ENCODE results near the gene TRIP4.
"Not testable (repeated sequence)": the region's sequence is repeated elsewhere in the genome, so short reads cannot be mapped to it uniquely, and the experiment has no call there.

The TRIP4 gene

DNA sequence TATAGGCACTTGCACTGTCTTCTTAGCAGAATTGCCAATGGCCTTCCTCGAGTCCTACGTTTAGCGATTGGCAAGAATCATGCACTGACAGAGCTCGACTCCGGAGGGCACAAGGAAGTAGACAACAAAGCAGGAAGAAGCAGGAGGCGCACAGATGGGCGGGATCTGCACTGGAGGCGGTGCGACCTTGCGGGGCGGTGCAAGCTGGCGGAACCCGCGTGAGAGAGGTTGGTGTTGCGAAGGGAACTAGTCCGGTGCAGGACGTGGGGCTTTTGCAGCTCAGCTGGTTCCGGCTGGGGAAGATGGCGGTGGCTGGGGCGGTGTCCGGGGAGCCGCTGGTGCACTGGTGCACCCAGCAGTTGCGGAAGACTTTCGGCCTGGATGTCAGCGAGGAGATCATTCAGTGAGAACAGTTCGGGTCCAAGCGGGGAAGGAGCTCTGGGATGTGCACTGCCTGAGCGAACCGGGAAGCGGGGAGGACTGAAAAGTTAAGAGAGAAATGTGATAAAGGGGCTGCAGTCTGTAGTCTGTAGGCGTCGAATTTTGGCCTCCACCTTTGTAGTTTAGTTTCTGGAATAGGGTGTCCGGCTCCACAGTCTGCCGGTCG, at the start of gene TRIP4:
TRIP4 (plus strand) TSS at position 275 of the 607 bp plus-strand sequence; CDS start at position 303, 28 bp downstream.
- H3K36me3 ChIP-seq (replicated peaks) = no peaks in the 10 kb centered on the region; the same call in 1 of the 2 replicates
- no peaks in the 10 kb centered on the region for H3K9me3 ChIP-seq
- H3K4me1 ChIP-seq = peaks cover 12% of the 10 kb centered on the region
- in situ Hi-C loops (cut with MboI; ENCODE audit: low sequenced_read_pairs) = no loop called here
- DNase-seq (ENCODE audit: low spot score in 2 of 2) = peak; percentile 100
- H3K27me3 ChIP-seq (ENCODE audit: low read depth) = no peaks in the 10 kb centered on the region
- H3K4me3 ChIP-seq = peak within 1 kb of the TSS; percentile 68

- no peak for DNase-seq (ENCODE audit: low spot score in 2 of 2)
- Histone ChIP-seq H3K27me3 (ENCODE audit: low read depth) (no peaks in the 10 kb centered on the region), H3K4me1 (no peaks in the 10 kb centered on the region; the same call in 1 of the 2 replicates), H3K36me3 (replicated peaks) (peaks cover 8% of the 10 kb centered on the region), H3K4me3 (no peak overlapping the region), H3K9me3 (no peaks in the 10 kb centered on the region)
- in situ Hi-C loops (cut with MboI; ENCODE audit: low sequenced_read_pairs) = no loop called here
These were observed 47.3 kb upstream of the TRIP4 start for GRCh38 chr15:64340355-64340754.

DNA sequence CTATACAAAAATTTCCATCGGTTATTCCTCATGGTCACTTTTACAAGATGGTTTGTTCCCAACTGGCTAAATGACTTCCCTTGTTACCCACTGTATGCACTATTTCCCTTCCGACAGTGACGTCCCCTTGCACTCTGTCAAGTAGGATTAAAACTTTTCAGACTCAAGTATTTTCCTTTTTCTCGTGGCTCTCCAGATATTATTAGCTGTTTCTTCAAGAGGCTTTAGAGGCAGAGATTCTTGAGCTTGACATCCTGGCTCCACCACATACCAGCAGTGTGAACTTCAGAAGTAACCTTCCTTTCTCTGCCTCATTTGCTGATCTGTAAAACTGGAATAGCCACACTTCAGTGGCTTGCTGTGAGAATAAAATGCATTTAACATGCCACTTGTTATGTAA, 45.7 kb upstream of the TRIP4 start:
- in situ Hi-C loops (cut with MboI; ENCODE audit: low sequenced_read_pairs) = no loop called here
- no peak for DNase-seq (ENCODE audit: low spot score in 2 of 2)
- Histone ChIP-seq H3K9me3 (no peaks in the 10 kb centered on the region), H3K27me3 (ENCODE audit: low read depth) (no peaks in the 10 kb centered on the region), H3K36me3 (replicated peaks) (peaks cover 8% of the 10 kb centered on the region), H3K4me1 (no peaks in the 10 kb centered on the region; the same call in 1 of the 2 replicates), H3K4me3 (no peak overlapping the region)

GRCh38 chr15:64343222-64343621, 44.4 kb upstream of the TRIP4 start:
- peaks cover 8% of the 10 kb centered on the region; the same call in 1 of the 2 replicates for H3K36me3 ChIP-seq (replicated peaks)
- H3K9me3 ChIP-seq = no peaks in the 10 kb centered on the region
- in situ Hi-C loops (cut with MboI; ENCODE audit: low sequenced_read_pairs) = no loop called here
- no peak for DNase-seq (ENCODE audit: low spot score in 2 of 2)
- H3K27me3 ChIP-seq (ENCODE audit: low read depth) = no peaks in the 10 kb centered on the region
- H3K4me1 ChIP-seq = no peaks in the 10 kb centered on the region; the same call in 1 of the 2 replicates
- H3K4me3 ChIP-seq = no peak overlapping the region

DNA sequence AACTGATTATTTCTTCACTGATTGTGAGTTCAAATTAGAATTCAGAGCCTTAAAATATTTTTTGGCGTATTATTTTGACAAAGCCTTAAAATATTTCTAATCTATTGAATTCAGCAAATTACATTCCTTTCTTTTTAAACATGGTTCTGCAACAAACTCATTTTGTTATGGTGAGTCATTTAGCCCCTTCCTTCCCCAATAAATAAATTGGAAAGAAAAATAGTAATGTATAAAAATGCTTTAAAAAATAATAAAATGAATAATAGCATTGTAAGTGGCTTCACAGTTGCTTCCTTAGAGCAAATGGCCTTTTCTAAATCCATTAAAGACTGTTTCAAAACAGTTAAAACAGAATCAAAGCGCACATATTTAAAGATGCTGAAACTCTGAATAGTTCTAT, 43.8 kb upstream of the TRIP4 start:
- H3K36me3 ChIP-seq (replicated peaks) = peaks cover 8% of the 10 kb centered on the region; the same call in 1 of the 2 replicates
- H3K27me3 ChIP-seq (ENCODE audit: low read depth) = no peaks in the 10 kb centered on the region
- no peaks in the 10 kb centered on the region for H3K9me3 ChIP-seq
- DNase-seq (ENCODE audit: low spot score in 2 of 2) = no peak
- in situ Hi-C loops (cut with MboI; ENCODE audit: low sequenced_read_pairs) = no loop called here
- H3K4me3 ChIP-seq = no peak overlapping the region
- H3K4me1 ChIP-seq = no peaks in the 10 kb centered on the region; the same call in 1 of the 2 replicates

DNA sequence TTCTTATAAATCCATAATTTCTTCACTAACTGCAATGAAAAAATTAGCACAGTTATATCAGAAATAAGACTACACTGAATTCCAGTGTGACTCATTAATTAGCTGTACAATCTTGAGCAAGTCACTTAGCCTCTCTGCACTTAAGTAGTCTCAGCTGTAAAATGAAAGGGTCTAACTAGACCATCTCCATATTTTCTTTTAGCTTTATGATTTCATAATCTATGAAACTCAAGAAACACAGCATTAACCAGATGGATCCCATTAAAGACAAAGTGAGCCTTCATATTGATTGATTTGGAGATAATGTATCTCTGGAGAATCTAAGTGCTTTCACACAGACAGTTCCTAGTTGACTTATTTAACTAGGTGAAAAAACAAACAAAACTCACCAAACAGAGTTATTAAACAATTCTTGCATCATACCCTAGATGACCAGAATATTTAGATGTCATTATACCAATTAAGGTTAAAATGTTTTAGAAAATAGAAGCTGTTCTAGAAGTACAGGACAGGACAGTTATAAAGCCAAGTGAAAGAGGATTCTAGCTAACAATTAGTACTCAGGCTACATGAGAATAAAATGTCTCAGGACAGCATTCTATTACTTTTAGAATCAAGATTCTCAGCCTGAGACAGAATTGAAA, 42.9 kb upstream of the TRIP4 start:
- Histone ChIP-seq H3K4me3 (no peak overlapping the region), H3K9me3 (no peaks in the 10 kb centered on the region), H3K36me3 (replicated peaks) (peaks cover 8% of the 10 kb centered on the region; the same call in 1 of the 2 replicates), H3K27me3 (ENCODE audit: low read depth) (no peaks in the 10 kb centered on the region), H3K4me1 (no peaks in the 10 kb centered on the region; the same call in 1 of the 2 replicates)
- in situ Hi-C loops (cut with MboI; ENCODE audit: low sequenced_read_pairs) = no loop called here
- DNase-seq (ENCODE audit: low spot score in 2 of 2) = no peak

- H3K9me3 ChIP-seq; DNase-seq (ENCODE audit: low spot score in 2 of 2); H3K27me3 ChIP-seq (ENCODE audit: low read depth); H3K36me3 ChIP-seq (replicated peaks); H3K4me1 ChIP-seq; in situ Hi-C loops (cut with MboI; ENCODE audit: low sequenced_read_pairs); H3K4me3 ChIP-seq: not testable (repeated sequence)
These were observed 41.4 kb upstream of the TRIP4 start for GRCh38 chr15:64346242-64346641.

GRCh38 chr15:64348455-64348854, 39.2 kb upstream of the TRIP4 start:
- Histone ChIP-seq H3K9me3 (no peaks in the 10 kb centered on the region), H3K4me3 (no peak overlapping the region), H3K36me3 (replicated peaks) (no peaks in the 10 kb centered on the region), H3K27me3 (ENCODE audit: low read depth) (no peaks in the 10 kb centered on the region), H3K4me1 (no peaks in the 10 kb centered on the region; the same call in 1 of the 2 replicates)
- no peak for DNase-seq (ENCODE audit: low spot score in 2 of 2)
- in situ Hi-C loops (cut with MboI; ENCODE audit: low sequenced_read_pairs) = no loop called here

GRCh38 chr15:64349375-64349774, 38.3 kb upstream of the TRIP4 start:
- in situ Hi-C loops (cut with MboI; ENCODE audit: low sequenced_read_pairs) = no loop called here
- H3K36me3 ChIP-seq (replicated peaks) = no peaks in the 10 kb centered on the region

DNA sequence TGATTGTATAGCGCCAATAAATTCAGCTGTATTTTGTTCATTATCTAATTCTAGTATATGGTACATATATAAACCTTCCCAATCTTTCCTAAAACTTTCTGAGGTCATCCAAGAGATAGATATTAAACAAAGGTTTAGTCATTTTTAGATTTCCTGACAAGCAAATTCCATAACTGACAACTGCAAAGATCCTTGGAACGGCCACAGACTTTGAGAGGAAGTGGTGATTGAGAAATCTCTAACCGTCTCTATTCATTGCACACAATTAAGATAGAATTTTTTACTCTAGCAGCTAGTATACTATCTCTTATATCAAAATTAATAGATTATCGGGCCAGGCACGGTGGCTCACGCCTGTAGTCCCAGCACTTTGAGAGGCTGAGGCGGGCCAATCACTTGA, 36.4 kb upstream of the TRIP4 start:
- Histone ChIP-seq H3K4me1 (peaks cover 8% of the 10 kb centered on the region), H3K4me3 (no peak overlapping the region), H3K27me3 (ENCODE audit: low read depth) (no peaks in the 10 kb centered on the region), H3K9me3 (no peaks in the 10 kb centered on the region), H3K36me3 (replicated peaks) (no peaks in the 10 kb centered on the region)
- no peak for DNase-seq (ENCODE audit: low spot score in 2 of 2)
- in situ Hi-C loops (cut with MboI; ENCODE audit: low sequenced_read_pairs) = no loop called here

More at GRCh38 chr15:64349375-64349774, 38.3 kb upstream of the TRIP4 start:
- Histone ChIP-seq H3K9me3 (no peaks in the 10 kb centered on the region), H3K4me1 (peaks cover 2% of the 10 kb centered on the region), H3K27me3 (ENCODE audit: low read depth) (no peaks in the 10 kb centered on the region), H3K4me3 (no peak overlapping the region)
- DNase-seq (ENCODE audit: low spot score in 2 of 2) = no peak

GRCh38 chr15:64354688-64355344, 32.8 kb upstream of the TRIP4 start:
- in situ Hi-C loops (cut with MboI; ENCODE audit: low sequenced_read_pairs) = no loop called here
- DNase-seq (ENCODE audit: low spot score in 2 of 2) = peak in 1 of 2 experiments; percentile 85
- peaks cover 4% of the 10 kb centered on the region for H3K36me3 ChIP-seq (replicated peaks)
- H3K4me3 ChIP-seq = peak overlapping the region; percentile 73
- no peaks in the 10 kb centered on the region for H3K9me3 ChIP-seq
- no peaks in the 10 kb centered on the region for H3K27me3 ChIP-seq (ENCODE audit: low read depth)
- H3K4me1 ChIP-seq = peaks cover 14% of the 10 kb centered on the region

- peaks cover 7% of the 10 kb centered on the region for H3K36me3 ChIP-seq (replicated peaks)
- H3K4me3 ChIP-seq = peak overlapping the region; percentile 73
- in situ Hi-C loops (cut with MboI; ENCODE audit: low sequenced_read_pairs) = no loop called here
- peak; percentile 28 to 61 for DNase-seq (ENCODE audit: low spot score in 2 of 2)
- no peaks in the 10 kb centered on the region for H3K27me3 ChIP-seq (ENCODE audit: low read depth)
- no peaks in the 10 kb centered on the region for H3K9me3 ChIP-seq
- peaks cover 14% of the 10 kb centered on the region for H3K4me1 ChIP-seq
These were observed 32.2 kb upstream of the TRIP4 start for GRCh38 chr15:64355348-64355943.

DNA sequence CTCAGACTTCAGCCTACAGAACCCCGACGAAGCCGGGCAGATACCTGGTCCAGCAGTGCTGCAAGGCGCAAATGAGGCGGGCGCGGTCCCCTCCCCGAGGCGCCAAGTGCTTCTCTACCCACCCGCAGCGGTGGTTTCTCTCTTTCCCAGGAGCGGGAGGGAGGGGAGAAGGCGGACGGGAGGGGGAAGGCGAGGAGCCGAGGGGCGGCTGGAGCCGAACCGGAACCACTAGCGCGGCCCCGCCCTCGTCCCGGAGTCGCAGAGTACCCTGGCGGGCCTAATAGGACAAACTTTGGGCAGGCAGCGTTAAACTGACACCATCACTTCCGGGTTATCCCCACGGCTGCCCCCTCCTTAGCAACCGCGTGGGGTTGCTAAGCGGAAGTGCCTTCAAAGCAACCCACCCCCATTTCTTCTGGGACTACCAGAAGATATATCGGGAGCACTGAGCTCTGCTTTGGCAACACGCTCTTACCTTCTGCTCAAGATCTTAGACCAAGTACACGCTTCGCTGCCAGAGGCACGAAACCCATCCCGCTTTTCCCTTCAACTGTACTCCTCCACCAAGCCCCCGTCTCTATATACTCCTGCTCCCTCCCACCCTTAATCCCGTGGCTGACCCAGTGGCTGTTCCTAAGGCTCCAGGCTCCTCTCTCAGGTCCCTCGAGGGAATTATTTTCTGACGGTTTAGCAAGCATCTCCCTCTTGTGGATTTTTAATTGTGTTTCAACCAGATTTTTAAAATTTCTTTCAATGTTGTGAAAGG, 31.5 kb upstream of the TRIP4 start, which contains the start of gene CSNK1G1:
CSNK1G1 (minus strand) TSS at position 230 of the 766 bp plus-strand sequence. CDS start 55,674 bp downstream, outside the sequence.
- H3K27me3 ChIP-seq (ENCODE audit: low read depth) = no peaks in the 10 kb centered on the region
- in situ Hi-C loops (cut with MboI; ENCODE audit: low sequenced_read_pairs) = no loop called here
- no peaks in the 10 kb centered on the region for H3K9me3 ChIP-seq
- H3K4me1 ChIP-seq = peaks cover 14% of the 10 kb centered on the region
- peak within 1 kb of the TSS; percentile 73 for H3K4me3 ChIP-seq
- peak; percentile 100 for DNase-seq (ENCODE audit: low spot score in 2 of 2)
- H3K36me3 ChIP-seq (replicated peaks) = peaks cover 10% of the 10 kb centered on the region
